K562 (cell line): Measurements from ENCODE around the gene PARP11. TPM values are rescaled to one million over a fixed set of nuclear protein-coding genes. Genes with fewer than 3 reads are reported as not detected.

Experiments
- EWSR1 ChIP-seq: fragments of 450-650 bp; IDR thresholded peaks from 2 replicates; pipeline ENCODE4 v1.6.1; 2018; ENCODE audit warnings: borderline replicate concordance, mild to moderate bottlenecking, low read depth, moderate library complexity; ENCODE audit not compliant: partially characterized antibody
- MTA3 ChIP-seq: fragments of 450-650 bp; formaldehyde crosslinking; IDR thresholded peaks from 2 replicates; pipeline ENCODE4 v1.6.1; 2017; ENCODE audit warnings: mild to moderate bottlenecking, borderline replicate concordance
- POLR2B ChIP-seq: fragments of 450-650 bp; IDR thresholded peaks from 2 replicates; pipeline ENCODE4 v1.6.1; 2018; ENCODE audit warnings: low read depth; ENCODE audit not compliant: partially characterized antibody
- SREBF2 ChIP-seq: sonication (generic); formaldehyde crosslinking; IDR thresholded peaks from 2 replicates; pipeline ENCODE4 v1.4.0; 2020; ENCODE audit warnings: mild to moderate bottlenecking, missing genetic modification reagents
- TAL1 ChIP-seq: fragments of 450-650 bp; IDR thresholded peaks from 2 replicates; pipeline ENCODE4 v1.6.1; 2016; ENCODE audit warnings: mild to moderate bottlenecking
- TEAD1 ChIP-seq, 2 experiments: fragments of 450-650 bp in 1 of 2; sonication (generic) in 1 of 2; formaldehyde crosslinking; IDR thresholded peaks; 2 replicates each; pipeline versions ENCODE4 v1.4.0 to v1.8.0; 2020 to 2022; ENCODE audit warnings: mild to moderate bottlenecking in 2 of 2, missing genetic modification reagents in 1 of 2
- ZNF830 ChIP-seq: fragments of 250-450 bp; sonication (Bioruptor Pico); IDR thresholded peaks from 2 replicates; pipeline ENCODE4 v1.5.0; 2021; ENCODE audit warnings: mild to moderate bottlenecking
- polyA plus RNA-seq, 8 experiments: library from polyadenylated mRNA; depleted of rRNA in 4 of 8; stranded (reverse) in 5 of 8; unstranded in 3 of 8; fragments of >200 nt; fragmentation: Nextera tagmentation in 2 of 8; fragmentation: Illumina TruSeq in 1 of 8; extraction: Ambion mirVana in 2 of 8; extraction: Trizol in 1 of 8; gene quantifications; 2 replicates each; pipeline versions ENCODE4 v1.2.1 to v1.2.3, GENCODE V29; 2011 to 2014; ENCODE audit warnings: inconsistent platforms in 1 of 8, missing spikeins in 1 of 8
- total RNA-seq, 7 experiments: library from RNA; depleted of rRNA in 6 of 7; stranded (reverse); fragments of >200 nt in 6 of 7; fragmentation: Illumina TruSeq in 2 of 7; extraction: Trizol in 2 of 7; gene quantifications; 2 replicates each; pipeline versions ENCODE4 v1.2.1 to v1.2.3, GENCODE V29; 2011 to 2021; ENCODE audit warnings: low replicate concordance in 1 of 7
- TF ChIP-seq, protein P1 (sequence below): fragments of 450-650 bp; IDR thresholded peaks from 2 replicates; pipeline ENCODE4 v1.6.1; 2016; ENCODE audit warnings: mild to moderate bottlenecking, moderate library complexity
- TF ChIP-seq, protein P2 (sequence below): fragments of 450-650 bp; IDR thresholded peaks from 2 replicates; pipeline ENCODE4 v1.6.1; 2016
- TF ChIP-seq, protein P3 (sequence below): fragments of 450-650 bp; IDR thresholded peaks from 2 replicates; pipeline ENCODE4 v1.6.1; 2016; ENCODE audit warnings: antibody characterized with exemption
- TF ChIP-seq, protein P4 (sequence below), 2 experiments: IDR thresholded peaks; 2 replicates each; pipeline ENCODE4 v1.6.1; 2011; ENCODE audit warnings: borderline replicate concordance in 1 of 2, control low read depth in 1 of 2, low read depth in 1 of 2, low read length in 1 of 2, mild to moderate bottlenecking in 1 of 2, mixed read lengths in 1 of 2, moderate library complexity in 1 of 2; ENCODE audit not compliant: insufficient read depth in 1 of 2, insufficient read length in 1 of 2, poor library complexity in 1 of 2, severe bottlenecking in 1 of 2; ENCODE audit errors: extremely low read depth in 1 of 2

PARP11 gene
- total and polyA plus RNA-seq, 9 of the 15 experiments (the other 6 are each of a cell fraction or from before 2014, with no cell fraction given), result 0.40 to 2.5 (median 1.4) TPM

DNA sequence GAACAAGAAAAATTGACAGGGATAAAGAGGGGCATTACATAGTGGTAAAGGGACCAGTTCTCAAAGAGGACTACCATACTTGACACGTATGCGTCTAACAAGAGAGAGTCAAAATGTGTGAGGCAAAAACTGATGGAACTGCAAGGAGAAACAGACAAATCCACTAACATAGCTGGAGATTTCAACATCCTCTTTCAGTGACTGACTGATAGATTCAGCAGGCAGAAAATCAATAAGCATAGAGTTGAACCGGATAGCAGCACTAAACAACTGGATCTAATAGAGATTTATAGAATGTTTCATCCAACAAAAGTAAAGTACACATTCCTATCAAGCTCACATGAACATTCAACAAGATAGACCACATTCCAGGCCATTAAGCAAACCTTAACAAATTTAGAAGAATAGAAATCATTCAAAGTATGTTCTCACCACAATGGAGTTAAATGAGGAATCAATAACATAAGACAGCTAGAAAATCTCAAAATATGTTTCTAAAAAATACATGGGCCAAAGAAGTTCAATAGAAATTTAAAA is 104.2 kb downstream of the PARP11 start (continued):
- TF ChIP-seq, protein P1, sequence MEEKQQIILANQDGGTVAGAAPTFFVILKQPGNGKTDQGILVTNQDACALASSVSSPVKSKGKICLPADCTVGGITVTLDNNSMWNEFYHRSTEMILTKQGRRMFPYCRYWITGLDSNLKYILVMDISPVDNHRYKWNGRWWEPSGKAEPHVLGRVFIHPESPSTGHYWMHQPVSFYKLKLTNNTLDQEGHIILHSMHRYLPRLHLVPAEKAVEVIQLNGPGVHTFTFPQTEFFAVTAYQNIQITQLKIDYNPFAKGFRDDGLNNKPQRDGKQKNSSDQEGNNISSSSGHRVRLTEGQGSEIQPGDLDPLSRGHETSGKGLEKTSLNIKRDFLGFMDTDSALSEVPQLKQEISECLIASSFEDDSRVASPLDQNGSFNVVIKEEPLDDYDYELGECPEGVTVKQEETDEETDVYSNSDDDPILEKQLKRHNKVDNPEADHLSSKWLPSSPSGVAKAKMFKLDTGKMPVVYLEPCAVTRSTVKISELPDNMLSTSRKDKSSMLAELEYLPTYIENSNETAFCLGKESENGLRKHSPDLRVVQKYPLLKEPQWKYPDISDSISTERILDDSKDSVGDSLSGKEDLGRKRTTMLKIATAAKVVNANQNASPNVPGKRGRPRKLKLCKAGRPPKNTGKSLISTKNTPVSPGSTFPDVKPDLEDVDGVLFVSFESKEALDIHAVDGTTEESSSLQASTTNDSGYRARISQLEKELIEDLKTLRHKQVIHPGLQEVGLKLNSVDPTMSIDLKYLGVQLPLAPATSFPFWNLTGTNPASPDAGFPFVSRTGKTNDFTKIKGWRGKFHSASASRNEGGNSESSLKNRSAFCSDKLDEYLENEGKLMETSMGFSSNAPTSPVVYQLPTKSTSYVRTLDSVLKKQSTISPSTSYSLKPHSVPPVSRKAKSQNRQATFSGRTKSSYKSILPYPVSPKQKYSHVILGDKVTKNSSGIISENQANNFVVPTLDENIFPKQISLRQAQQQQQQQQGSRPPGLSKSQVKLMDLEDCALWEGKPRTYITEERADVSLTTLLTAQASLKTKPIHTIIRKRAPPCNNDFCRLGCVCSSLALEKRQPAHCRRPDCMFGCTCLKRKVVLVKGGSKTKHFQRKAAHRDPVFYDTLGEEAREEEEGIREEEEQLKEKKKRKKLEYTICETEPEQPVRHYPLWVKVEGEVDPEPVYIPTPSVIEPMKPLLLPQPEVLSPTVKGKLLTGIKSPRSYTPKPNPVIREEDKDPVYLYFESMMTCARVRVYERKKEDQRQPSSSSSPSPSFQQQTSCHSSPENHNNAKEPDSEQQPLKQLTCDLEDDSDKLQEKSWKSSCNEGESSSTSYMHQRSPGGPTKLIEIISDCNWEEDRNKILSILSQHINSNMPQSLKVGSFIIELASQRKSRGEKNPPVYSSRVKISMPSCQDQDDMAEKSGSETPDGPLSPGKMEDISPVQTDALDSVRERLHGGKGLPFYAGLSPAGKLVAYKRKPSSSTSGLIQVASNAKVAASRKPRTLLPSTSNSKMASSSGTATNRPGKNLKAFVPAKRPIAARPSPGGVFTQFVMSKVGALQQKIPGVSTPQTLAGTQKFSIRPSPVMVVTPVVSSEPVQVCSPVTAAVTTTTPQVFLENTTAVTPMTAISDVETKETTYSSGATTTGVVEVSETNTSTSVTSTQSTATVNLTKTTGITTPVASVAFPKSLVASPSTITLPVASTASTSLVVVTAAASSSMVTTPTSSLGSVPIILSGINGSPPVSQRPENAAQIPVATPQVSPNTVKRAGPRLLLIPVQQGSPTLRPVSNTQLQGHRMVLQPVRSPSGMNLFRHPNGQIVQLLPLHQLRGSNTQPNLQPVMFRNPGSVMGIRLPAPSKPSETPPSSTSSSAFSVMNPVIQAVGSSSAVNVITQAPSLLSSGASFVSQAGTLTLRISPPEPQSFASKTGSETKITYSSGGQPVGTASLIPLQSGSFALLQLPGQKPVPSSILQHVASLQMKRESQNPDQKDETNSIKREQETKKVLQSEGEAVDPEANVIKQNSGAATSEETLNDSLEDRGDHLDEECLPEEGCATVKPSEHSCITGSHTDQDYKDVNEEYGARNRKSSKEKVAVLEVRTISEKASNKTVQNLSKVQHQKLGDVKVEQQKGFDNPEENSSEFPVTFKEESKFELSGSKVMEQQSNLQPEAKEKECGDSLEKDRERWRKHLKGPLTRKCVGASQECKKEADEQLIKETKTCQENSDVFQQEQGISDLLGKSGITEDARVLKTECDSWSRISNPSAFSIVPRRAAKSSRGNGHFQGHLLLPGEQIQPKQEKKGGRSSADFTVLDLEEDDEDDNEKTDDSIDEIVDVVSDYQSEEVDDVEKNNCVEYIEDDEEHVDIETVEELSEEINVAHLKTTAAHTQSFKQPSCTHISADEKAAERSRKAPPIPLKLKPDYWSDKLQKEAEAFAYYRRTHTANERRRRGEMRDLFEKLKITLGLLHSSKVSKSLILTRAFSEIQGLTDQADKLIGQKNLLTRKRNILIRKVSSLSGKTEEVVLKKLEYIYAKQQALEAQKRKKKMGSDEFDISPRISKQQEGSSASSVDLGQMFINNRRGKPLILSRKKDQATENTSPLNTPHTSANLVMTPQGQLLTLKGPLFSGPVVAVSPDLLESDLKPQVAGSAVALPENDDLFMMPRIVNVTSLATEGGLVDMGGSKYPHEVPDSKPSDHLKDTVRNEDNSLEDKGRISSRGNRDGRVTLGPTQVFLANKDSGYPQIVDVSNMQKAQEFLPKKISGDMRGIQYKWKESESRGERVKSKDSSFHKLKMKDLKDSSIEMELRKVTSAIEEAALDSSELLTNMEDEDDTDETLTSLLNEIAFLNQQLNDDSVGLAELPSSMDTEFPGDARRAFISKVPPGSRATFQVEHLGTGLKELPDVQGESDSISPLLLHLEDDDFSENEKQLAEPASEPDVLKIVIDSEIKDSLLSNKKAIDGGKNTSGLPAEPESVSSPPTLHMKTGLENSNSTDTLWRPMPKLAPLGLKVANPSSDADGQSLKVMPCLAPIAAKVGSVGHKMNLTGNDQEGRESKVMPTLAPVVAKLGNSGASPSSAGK, result no peak
- no peak for TF ChIP-seq TEAD1 (CRISPR knock-in tag; IDR thresholded peaks at IDR 0.05)
- TF ChIP-seq, protein P2, sequence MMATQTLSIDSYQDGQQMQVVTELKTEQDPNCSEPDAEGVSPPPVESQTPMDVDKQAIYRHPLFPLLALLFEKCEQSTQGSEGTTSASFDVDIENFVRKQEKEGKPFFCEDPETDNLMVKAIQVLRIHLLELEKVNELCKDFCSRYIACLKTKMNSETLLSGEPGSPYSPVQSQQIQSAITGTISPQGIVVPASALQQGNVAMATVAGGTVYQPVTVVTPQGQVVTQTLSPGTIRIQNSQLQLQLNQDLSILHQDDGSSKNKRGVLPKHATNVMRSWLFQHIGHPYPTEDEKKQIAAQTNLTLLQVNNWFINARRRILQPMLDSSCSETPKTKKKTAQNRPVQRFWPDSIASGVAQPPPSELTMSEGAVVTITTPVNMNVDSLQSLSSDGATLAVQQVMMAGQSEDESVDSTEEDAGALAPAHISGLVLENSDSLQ, result no peak
- TF ChIP-seq, protein P3, sequence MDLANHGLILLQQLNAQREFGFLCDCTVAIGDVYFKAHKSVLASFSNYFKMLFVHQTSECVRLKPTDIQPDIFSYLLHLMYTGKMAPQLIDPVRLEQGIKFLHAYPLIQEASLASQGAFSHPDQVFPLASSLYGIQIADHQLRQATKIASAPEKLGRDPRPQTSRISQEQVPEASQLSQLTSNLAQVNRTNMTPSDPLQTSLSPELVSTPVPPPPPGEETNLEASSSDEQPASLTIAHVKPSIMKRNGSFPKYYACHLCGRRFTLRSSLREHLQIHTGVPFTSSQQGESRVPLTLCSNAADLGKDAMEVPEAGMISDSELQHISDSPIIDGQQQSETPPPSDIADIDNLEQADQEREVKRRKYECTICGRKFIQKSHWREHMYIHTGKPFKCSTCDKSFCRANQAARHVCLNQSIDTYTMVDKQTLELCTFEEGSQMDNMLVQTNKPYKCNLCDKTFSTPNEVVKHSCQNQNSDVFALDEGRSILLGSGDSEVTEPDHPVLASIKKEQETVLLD, result no peak
- TF ChIP-seq, protein P4, sequence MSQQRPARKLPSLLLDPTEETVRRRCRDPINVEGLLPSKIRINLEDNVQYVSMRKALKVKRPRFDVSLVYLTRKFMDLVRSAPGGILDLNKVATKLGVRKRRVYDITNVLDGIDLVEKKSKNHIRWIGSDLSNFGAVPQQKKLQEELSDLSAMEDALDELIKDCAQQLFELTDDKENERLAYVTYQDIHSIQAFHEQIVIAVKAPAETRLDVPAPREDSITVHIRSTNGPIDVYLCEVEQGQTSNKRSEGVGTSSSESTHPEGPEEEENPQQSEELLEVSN (IDR thresholded peaks at IDR 0.05; ENCODE audit: borderline replicate concordance in 1 of 2, extremely low read depth in 1 of 2, insufficient read depth in 1 of 2, insufficient read length in 1 of 2, low read depth in 1 of 2, low read length in 1 of 2, poor library complexity in 1 of 2, severe bottlenecking in 1 of 2), result no peak
- TF ChIP-seq POLR2B, result no peak
- no peak for TF ChIP-seq ZNF830 (CRISPR knock-in tag)
- no peak for TF ChIP-seq TAL1
- TF ChIP-seq MTA3, result no peak
- TF ChIP-seq EWSR1, result no peak
- no peak for TF ChIP-seq SREBF2 (CRISPR knock-in tag)
